Erythroblast (primary cell): ENCODE data around the gene GALK2.

Source experiments
- GATA1 ChIP-seq: IDR thresholded peaks from 2 replicates; pipeline ENCODE4 v1.6.1; 2011; ENCODE audit warnings: low read depth, mild to moderate bottlenecking, control low read depth, low read length, moderate library complexity
- POLR2A ChIP-seq: IDR thresholded peaks from 2 replicates; pipeline ENCODE4 v1.6.1; 2011; ENCODE audit warnings: mild to moderate bottlenecking, low read length

GRCh38 chr15:49290191-49290590 lies 120.1 kb downstream of the GALK2 start:
- TF ChIP-seq POLR2A, result no peak
- no peak for TF ChIP-seq GATA1
